Activated T-cell treated with anti-CD3 and anti-CD28 coated beads for 48 hours (primary cell): ENCODE data around the gene OGA.

Source experiments
- DNase-seq: peaks from one replicate; pipeline ENCODE4 v3.0.0-alpha.2; 2020; ENCODE audit warnings: low read depth

The OGA gene

GRCh38 chr10:101775273-101776160 is 42.7 kb downstream of the OGA start, which contains the start of gene FGF8:
TSS of gene FGF8 (minus strand) at chr10:101776114. CDS start at chr10:101775900, 214 bp downstream.
- no peak for DNase-seq

GRCh38 chr10:101774589-101775272 is 43.5 kb downstream of the OGA start:
- DNase-seq = no peak

GRCh38 chr10:101773923-101774588 is 44.2 kb downstream of the OGA start:
- no peak for DNase-seq

GRCh38 chr10:101772895-101773761 is 45.1 kb downstream of the OGA start:
- DNase-seq = no peak

- DNase-seq = no peak
Measured at GRCh38 chr10:101772017-101772894, 46.0 kb downstream of the OGA start.

GRCh38 chr10:101771380-101771779 is 46.9 kb downstream of the OGA start:
- DNase-seq = no peak

GRCh38 chr10:101770331-101771215 is 47.7 kb downstream of the OGA start:
- no peak for DNase-seq

GRCh38 chr10:101769541-101770180 is 48.6 kb downstream of the OGA start:
- DNase-seq = no peak

- no peak for DNase-seq
Measured at GRCh38 chr10:101768791-101769170, 49.5 kb downstream of the OGA start.

- no peak for DNase-seq
Measured at GRCh38 chr10:101767966-101768790, 50.1 kb downstream of the OGA start.

- DNase-seq = no peak
Measured at GRCh38 chr10:101767600-101767945, 50.7 kb downstream of the OGA start.

GRCh38 chr10:101766753-101767599 is 51.3 kb downstream of the OGA start:
- no peak for DNase-seq

GRCh38 chr10:101766306-101766705 is 51.9 kb downstream of the OGA start:
- no peak for DNase-seq

GRCh38 chr10:101763141-101763846 is 55.0 kb downstream of the OGA start:
- no peak for DNase-seq

GRCh38 chr10:101762736-101763135 is 55.5 kb downstream of the OGA start:
- no peak for DNase-seq

- no peak for DNase-seq
Measured at GRCh38 chr10:101761226-101761625, 57.0 kb downstream of the OGA start.

- no peak for DNase-seq
Measured at GRCh38 chr10:101760510-101760909, 57.7 kb downstream of the OGA start.
